GM21447 (cell line): ENCODE data around the gene SULT1E1.

Experiments
- ATAC-seq: cut with Tn5 transposase; IDR thresholded peaks from one replicate; pipeline ENCODE4 v1.9.1; 2021; ENCODE audit not compliant: unreplicated experiment

SULT1E1 gene

GRCh38 chr4:69800599-69800998 is 59.3 kb downstream of the SULT1E1 start:
- no peak for ATAC-seq

GRCh38 chr4:69799337-69799736 is 60.6 kb downstream of the SULT1E1 start:
- no peak for ATAC-seq

GRCh38 chr4:69793732-69794131 is 66.2 kb downstream of the SULT1E1 start:
- ATAC-seq = no peak
